NCI-H2196 treated with DMSO at 0.1 percent for 48 hours (cell line): ENCODE measurements around the gene NTRK3.

Experiments
- DNase-seq: peaks from one replicate; lab custom pipeline; 2025; ENCODE audit not compliant: unreplicated experiment; lab: John Stamatoyannopoulos, UW

NTRK3 gene

DNA sequence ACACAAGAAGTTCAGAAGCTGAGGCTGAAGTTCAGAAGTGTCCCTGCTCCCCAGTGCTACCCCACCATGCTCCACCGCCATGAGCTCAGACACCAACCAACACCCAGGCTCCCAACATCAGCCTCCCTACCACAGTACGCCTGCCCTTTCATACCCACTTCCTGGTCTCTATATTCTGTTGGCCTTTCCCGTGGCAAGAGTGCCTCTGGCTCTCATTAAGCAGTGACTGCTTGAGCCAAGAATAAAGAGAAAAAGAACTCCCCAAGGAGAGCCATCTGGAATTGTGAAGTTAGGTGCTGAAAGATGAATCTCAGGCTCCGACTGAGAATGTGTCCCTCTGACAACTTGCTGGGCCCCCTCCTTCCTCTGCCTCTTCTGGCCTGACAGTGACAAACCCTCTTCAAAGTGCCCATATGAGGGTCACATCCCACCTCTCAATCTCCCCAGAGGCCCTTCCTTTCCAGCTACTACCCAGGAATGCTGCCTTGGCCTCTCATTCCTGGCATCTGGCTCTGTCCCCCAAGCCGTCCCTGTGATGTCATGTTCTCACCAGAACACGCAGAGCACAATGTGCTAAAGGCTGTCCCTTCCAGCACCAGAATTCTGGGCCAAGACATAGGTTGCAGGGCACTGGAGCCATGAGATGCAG is 306.8 kb downstream of the NTRK3 start:
- no peak for DNase-seq

DNA sequence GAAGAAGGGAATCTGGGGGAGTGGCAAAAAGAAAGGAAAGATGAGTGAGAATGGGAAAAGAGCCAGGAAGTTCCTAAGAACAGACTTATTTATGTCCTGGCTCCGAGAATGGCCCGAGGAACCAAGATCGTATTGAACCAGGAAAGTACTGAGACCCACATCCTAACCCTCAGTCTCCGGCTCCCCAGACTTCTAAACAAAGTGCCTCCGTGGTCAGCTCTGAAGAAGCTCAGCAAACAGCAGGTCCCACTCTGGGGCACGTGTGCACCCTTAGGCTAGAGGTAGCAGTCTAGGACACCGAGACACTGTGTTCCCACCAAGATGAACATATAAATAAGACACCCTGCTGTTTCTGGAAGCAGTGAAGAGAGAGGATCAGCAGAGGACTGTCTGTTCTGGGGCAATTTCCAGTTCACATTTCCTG is 307.4 kb downstream of the NTRK3 start:
- DNase-seq = no peak

DNA sequence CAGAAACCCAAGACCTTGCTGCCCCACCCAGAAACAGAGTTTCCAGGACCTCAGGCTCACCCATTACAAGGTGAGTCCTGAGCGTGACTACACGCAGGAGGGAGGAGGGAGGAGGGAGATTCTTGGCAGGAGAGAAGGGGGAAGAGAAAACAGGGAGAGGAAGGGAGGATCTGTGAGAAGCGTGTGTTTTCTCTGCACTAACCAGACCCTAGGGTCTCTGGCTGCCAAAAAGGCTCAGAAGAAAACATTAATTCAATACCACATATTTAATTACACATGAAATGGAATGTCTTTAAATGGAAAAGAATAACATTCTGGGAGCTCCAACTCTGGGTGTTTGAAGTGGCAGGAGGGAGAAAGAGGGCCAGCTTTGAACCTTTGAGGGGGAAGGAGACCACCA is 309.0 kb downstream of the NTRK3 start:
- no peak for DNase-seq

DNA sequence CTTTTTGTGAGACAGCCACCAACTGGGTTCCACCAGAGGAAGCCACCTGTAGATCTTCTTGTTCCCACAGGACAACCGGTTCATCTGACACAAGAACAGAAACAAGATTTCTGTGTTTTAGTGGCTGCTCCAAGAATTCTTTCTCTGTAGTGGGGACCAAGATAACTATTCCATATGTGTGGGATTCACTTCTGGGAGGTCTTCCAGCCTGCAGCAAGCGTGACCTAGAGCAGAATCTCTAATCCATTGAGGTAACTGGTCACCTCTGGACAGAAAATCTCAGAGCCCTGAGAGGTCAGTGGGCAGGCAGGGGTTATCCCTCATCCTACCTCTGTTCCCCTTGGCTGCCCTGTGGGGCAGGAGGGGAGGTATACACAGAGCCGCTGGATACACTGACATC is 311.3 kb downstream of the NTRK3 start:
- DNase-seq = no peak

DNA sequence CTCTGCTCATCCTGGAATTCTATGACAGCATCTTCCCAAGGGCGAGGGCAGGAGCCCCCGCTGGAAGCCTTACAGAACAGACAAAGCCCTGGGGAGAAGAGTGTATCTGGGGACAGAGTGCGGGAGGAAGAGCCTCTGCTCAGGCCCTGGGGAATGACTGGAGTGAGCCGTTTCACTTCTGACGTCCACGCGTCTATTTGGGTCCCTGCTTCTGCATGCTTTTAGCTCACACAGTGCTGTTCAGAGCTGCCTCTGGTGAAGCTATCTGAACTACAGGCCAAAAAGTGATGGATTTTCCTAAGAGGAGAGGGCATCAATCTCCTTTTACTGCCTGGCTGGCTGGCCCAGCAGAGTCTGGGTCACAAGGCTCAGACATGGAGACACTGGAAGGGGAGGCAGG is 311.8 kb downstream of the NTRK3 start:
- DNase-seq = no peak

DNA sequence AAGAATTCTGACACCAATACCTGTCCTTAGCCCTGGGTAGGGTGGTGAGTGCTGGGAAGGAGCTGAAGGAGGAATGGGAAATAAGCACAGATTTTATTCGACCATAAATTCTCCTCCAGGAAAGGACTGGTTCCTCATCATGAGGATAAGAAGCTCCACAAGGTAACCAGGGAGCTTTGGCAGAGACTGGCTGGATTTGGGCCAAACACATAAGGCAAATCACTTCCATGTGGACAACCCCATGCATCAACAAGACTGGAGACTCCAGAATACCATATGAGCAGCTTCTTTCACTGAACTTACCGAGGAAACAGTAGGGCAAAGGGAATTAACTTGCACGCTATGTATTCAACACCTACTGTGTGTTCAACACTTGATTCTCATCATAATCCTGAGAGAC is 312.5 kb downstream of the NTRK3 start:
- no peak for DNase-seq

DNA sequence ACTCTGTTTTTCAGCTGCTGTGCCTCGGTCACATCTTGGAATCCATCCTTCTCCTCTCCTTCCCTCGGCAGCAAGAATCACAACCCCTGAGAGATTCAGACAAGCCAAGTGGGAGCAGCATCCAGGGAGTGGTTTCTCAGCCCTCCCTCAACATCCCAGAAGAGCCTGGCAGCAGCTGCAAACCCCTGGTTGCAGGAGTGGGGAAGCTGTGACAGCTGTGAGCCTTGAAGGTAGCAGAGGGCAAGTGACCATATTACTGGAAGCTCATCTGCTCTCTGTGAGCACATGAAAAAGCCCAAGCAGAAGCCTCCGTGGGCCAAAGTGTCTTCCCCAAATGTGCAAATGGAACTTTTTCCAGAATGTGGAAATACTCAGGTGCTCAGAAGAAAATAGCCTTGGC is 312.9 kb downstream of the NTRK3 start:
- no peak for DNase-seq

DNA sequence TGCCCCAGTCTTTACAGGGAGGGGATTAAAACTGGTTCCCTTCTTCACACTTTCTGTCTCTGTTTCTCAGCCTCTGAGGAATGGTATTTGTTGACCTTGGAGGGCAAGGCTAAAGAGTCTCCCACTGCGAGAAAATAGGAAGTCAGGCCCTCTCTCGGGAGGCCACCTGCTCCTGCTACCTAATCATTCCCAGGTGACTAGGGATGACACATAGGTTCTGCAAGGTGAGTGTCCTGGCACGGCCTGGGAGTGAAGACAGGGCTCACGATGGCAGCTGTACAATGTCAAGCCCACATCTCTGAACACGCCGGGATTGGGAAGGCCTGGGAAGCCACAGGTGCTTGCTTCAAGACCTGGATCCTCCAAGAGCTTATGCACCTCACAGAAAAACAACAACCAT is 314.2 kb downstream of the NTRK3 start:
- no peak for DNase-seq

DNA sequence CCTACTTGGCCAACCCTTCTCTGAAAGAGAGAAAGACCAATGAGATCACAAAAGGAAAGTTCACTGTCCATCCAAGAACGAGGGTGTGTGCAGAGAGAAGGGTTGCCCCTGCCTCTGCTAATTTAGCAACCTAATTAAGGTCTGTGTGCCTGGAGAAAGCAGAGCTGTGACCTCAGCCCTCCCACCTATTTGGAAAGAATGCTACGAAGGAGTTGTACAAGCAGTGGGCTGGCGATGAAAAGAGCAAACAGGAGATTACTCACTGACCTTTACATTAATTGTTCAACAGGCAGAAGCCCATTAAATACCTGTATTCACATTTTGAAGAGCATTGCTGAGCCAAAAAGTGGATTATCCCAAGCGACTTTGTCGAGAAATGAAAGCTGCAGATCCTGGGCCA is 314.9 kb downstream of the NTRK3 start:
- no peak for DNase-seq

DNA sequence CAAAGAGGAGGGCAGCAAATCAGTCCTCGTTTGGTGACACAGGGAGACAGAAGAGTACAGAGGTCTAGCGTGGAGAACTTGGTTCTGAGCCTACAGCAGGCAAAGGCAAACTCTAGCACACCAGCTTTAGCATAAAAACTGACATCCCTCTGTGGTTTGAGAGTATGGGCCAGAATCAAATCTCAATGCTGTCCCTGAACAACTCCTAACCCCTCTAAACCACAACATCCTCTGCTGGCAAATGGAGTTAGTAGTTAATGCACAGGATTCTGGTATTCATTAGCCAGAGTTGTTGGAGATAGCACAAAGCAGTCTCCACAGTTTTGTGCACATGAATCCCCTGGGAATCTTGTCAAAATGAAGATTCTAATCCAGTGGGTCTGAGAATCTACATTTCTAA is 315.8 kb downstream of the NTRK3 start:
- no peak for DNase-seq

DNA sequence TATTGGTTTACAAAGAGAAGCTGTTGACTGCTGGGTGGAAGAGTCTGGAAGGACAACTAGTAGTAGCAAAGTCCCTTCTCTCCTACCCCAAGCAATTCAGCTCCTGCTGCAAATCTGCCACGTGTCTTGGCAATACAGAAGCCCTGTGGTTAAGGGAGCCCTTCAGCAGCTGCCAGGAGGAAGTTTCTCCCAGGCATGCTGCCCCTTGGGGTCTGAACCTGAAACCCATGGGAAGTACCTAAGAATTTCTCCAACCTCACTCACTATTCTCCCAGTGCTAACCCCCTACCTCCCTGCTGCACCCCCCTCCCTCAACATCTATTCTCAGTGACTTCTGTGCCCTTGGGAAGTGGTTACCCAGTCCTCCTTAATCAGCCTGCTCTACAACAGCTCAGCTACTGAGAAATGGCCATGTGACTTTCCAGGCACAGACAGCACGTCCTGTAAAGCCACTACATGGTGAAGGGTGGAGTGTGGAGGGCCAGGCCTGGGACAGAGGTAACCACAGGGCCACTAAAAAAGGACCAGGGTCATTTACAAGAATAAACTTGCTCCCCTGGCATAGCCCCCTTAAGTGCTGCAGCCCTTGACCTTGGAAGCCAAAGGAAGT is 316.6 kb downstream of the NTRK3 start:
- DNase-seq = no peak

DNA sequence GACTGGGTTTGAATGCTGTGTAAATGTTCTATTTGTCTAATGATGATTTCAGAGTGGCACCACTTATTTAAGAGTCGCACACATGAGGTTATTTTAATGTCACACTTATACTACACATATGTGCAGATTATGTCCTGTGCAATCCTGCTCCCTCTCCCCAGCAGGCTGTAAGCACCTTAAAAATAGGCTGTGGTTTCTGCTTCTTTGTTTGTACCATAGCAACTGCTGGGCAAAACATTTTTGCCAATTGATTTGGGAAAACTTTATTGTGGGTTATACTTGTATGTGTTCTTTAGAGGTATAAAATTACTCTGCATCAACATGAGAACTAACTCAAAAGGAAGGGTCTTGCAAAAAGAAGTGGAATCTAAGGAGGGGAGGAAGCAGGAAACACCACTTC is 318.5 kb downstream of the NTRK3 start:
- DNase-seq = no peak

DNA sequence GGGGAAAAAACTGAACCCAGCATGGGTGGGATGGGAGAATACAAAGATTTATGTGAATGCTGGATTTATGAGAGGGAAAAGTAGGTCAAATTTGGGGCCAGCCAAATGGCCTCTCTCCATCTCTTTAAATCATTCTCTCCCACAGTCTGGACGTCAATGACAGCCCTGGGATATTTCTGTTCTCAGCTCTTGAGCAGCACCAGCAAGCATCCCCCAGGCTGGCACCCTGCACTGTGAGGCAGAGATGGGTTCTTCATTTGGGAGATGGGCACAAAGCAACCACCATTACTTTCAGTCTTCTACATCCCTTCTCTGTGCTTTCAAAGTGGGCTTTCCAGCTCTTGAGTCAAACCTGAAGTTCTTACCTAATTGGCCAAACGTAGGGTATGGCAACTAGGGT is 321.0 kb downstream of the NTRK3 start:
- DNase-seq = no peak

DNA sequence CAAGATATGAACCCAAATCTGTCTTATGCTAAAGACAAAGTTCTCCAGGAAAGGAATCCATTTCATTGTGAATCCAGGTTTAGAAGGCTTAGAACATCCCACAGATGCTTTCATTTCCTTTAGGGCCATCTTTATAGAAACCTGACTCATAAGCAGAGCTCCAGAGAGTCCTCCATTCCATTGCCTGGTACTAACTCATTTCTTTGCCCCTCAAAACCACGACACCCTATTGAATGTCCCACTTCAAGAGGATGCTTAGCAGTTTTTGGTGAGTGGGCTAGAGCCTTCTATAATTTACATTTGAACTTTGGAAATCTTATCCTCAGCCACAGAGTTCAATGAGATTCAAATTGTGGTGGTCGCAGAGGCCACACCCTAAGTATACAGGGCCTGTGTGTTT is 325.0 kb downstream of the NTRK3 start:
- no peak for DNase-seq

DNA sequence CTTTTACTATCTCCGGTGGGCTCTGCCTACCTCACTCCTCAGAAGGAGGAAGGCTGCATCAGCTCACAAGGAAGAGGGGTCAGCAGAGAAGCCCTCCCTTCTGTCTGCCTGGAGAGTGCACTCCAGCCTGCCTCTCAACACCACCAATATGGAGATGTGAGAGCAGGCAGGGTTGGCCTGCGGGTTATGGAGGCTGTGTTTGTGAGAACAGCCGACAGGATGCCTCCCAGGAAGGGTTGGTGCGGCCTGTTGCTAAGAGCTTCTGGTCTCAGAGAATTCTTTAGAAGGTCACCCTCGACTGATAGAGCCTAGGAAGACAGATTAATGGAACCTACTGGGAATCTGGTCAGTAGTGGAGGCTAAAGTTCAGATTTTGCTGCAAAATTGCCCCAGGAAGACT is 326.1 kb downstream of the NTRK3 start:
- DNase-seq = no peak

DNA sequence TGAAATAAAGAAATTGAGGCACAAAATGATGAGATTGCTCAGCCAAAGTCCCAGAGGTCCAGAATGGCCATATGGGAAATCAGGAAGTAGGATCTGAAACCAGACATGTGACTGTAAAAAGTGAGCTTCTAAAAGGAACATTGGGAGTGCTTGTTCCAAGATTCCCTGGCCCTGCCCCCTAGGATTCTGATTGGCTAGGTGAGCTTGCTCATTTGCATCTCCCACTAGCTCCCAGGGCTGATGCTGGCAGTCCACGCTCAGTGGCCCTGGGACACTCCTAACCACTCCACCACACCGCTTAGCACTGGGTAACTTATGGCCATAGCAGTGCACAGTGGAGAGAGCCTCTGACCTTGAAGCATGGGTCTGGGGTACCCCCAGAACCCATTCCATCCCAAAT is 326.7 kb downstream of the NTRK3 start:
- DNase-seq = no peak

DNA sequence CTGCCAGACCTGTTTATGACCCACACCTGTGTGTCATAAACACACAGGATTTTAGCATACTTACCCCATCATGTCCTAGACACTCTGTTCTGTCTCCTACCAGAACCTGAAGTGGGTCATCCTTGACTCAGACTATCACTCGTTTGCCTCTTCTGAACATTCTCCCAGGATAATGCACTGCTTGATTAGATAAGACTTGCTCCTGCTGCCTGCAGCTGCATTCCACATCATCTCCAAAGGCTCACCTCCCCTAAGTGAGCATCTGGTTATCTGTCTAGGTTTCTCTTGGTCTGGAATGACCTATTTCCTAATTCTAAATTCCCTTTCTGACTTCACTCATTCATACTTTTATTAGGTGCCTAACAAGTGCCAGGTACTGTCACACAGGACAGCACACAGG is 332.1 kb downstream of the NTRK3 start:
- no peak for DNase-seq

DNA sequence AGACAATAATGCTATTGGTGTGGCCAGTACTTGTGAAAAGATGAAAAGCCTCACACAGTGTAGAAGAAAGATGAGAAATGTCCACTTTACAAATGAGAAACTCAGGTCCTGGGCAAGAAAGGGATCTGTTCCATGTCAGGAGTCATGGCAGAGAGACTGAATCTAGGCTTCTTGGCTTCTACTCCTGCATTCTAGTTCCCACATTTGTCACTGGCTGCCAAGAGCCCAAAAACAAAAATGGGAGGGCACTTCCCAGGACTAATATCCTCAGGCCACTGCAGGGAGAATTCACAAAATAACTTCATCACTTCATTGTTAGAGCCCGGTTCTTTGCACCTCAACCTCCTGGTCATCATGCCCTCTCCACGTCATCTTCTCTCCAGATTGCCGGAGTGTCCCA is 337.5 kb downstream of the NTRK3 start:
- DNase-seq = no peak

DNA sequence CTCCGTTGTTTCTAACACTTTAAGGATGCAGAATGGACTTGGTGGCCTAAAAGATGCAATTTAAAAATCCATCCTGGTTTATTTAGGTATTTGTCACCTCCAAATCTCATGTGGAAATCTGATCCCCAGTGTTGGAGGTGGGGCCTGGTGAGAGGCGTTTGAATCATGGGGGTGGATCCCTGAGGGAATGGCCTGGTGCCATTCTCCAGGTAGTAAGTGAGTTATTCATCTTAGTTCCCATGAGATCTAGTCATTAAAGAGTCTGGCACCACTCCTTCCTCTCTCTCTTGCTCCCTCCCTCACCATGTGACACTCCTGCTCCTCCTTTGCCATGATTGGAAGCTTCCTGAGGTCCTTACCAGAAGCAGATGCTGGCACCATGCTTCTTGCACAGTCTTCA is 339.1 kb downstream of the NTRK3 start:
- no peak for DNase-seq

DNA sequence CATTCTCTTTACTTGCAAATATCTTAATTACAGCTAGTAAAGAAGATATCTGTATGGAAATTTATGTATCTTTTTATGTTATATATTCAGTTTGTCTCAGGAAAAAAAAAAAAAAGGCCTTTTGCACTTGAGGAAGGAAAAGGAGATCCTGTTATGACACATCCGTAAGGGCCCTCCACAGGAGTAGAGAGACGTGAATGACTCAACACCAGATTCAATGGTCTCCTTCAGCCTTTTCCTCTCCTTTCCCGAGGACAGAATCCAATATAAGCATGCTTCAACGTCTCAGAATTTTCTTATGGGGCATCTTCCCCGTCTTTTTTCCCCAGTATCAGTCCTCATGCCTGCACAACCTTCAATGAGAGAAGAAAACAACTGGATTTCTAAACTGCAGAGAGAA is 340.3 kb downstream of the NTRK3 start:
- DNase-seq = no peak

DNA sequence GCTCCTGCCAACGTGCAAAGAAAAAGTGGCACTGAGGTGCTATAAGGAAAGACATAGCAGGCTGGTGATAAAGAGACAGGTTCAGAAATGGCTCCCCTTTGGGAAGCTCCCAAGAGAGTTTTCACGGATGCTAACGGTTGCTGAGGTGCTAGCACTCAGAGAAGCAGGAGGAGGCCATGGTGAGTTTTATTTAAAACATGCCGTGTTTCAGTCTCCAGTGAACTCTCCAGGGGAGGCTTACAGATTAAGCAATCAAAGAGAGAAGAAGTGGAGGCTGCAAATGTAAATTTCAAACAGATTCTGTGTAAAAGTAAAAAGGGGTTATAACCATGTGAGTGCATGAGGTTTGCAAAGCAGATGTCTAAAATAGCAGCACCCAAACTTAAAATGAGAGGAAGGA is 346.2 kb downstream of the NTRK3 start:
- DNase-seq = no peak

DNA sequence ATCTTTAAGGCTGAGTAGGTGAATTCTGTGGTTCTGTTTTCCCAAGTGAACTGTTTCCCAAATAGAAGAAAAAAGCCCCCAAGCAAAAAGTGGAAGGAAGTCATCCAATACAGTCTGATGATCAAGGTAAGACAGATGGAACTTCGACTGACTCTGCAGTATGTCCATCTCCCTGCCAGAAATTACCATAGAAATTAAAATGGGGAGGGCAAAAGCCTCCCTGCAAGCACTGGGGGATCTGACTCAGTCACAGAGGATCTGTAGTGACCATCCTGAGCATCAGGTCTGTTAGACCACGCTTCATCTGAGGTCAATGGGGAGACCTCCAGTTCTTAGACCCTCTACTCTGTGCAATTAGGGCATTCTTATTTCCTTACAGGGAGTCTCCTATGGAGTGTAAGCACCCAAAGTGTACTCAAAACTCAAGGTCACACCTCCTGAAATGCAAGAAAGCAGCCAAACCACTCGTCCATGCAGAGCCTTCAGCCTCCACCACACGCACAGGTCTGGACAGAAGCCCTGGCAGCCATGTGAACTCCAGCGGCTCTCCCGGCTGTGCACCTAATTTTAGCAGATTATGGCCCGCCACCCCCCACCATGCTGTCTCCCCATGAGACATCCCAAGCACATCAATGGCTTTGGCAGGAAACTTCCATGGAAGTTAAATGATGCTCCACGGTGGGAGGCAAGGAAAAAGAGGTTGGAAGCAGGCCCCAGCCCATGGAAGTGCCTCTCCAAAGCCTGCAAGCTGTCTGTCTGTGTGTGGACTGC is 348.7 kb downstream of the NTRK3 start:
- DNase-seq = no peak

DNA sequence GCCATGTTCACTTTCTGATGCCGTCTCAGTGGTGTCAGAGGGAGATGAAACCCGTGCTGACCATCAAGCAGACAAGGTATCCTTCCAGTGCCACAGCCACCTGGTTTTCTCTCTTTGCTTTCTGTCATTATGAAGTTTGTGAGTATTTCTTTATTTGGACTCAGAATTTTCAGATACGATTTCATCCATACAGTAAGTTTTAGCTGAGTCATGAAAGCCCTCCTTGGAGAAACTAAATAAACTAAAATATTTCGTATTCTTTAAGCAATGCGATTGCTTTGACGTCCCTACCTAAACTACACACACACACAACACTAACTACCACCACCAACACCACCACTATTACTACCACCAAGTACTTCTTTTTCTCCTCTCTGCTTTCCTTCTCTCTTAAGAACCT is 350.1 kb downstream of the NTRK3 start:
- no peak for DNase-seq
